Heart right ventricle (tissue), 16 donors: ENCODE results near the gene TM4SF18. TPM values are rescaled to one million over a fixed set of nuclear protein-coding genes. Genes with fewer than 3 reads are reported as not detected.

ENCODE experiments used
- ATAC-seq, 8 donors: fragments of 200-7000 bp; cut with Tn5 transposase; one replicate each; pipeline ENCODE4 v1.9.1; 2020; ENCODE audit warnings: mild to moderate bottlenecking in 8 of 8, moderate library complexity in 8 of 8, moderate number of reproducible peaks in 1 of 8
- DNase-seq, 2 donors: peaks; one replicate each; pipeline ENCODE4 v3.0.0-alpha.2; 2020
- H3K27ac ChIP-seq, 10 donors: fragments of 200-600 bp; sonication (generic) in 2 of 10; one replicate each; pipeline versions ENCODE4 v1.5.0 to v1.8.0; 2020 to 2022; ENCODE audit warnings: mild to moderate bottlenecking in 3 of 10
- H3K27me3 ChIP-seq, 7 donors: fragments of 200-600 bp; one replicate each; pipeline ENCODE4 v1.8.0; 2021 to 2022; ENCODE audit warnings: mild to moderate bottlenecking in 2 of 7
- H3K36me3 ChIP-seq, 9 donors: fragments of 200-600 bp; sonication (generic) in 1 of 9; one replicate each; pipeline versions ENCODE4 v1.5.0 to v1.8.0; 2020 to 2022; ENCODE audit warnings: mild to moderate bottlenecking in 2 of 9
- H3K4me1 ChIP-seq, 9 donors: fragments of 200-600 bp; sonication (generic) in 1 of 9; one replicate each; pipeline versions ENCODE4 v1.5.0 to v1.8.0; 2020 to 2022; ENCODE audit warnings: mild to moderate bottlenecking in 4 of 9
- H3K4me3 ChIP-seq, 10 donors: fragments of 200-600 bp; sonication (generic) in 2 of 10; one replicate each; pipeline versions ENCODE4 v1.5.0 to v1.8.0; 2020 to 2022; ENCODE audit warnings: mild to moderate bottlenecking in 7 of 10, moderate library complexity in 2 of 10
- H3K9me3 ChIP-seq, 11 donors: fragments of 200-600 bp in 10 of 11; sonication (generic) in 2 of 11; one replicate each; pipeline versions ENCODE4 v1.5.0 to v1.8.0; 2013 to 2022; ENCODE audit warnings: mild to moderate bottlenecking in 2 of 11, control low read depth in 1 of 11, moderate library complexity in 1 of 11
- CTCF ChIP-seq, 9 donors: fragments of 200-600 bp; sonication (generic) in 2 of 9; IDR thresholded peaks; one replicate each; pipeline versions ENCODE4 v1.5.0 to v1.8.0; 2021 to 2022; ENCODE audit warnings: antibody characterized with exemption in 9 of 9, mild to moderate bottlenecking in 5 of 9, moderate library complexity in 1 of 9
- WGBS, 2 donors: extraction: QIAGEN DNeasy Blood & Tissue Kit; methylation state at CpG; one replicate each; pipeline ENCODE4 v1.1.7; 2013; ENCODE audit warnings: inconsistent platforms in 1 of 2; 5-methylcytosine and 5-hydroxymethylcytosine counted together
- intact Hi-C, 10 donors: fragments of 100-400 bp; cut with DNase I; formaldehyde crosslinking; loops; one replicate each; pipeline versions ENCODE4 v1.11.1 to v1.14.2; 2022
- polyA plus RNA-seq, 2 donors: library from polyadenylated mRNA; stranded (reverse); fragments of 200-250 nt; gene quantifications; one replicate each; pipeline ENCODE4 v1.2.3, GENCODE V29; 2013
- total RNA-seq, 10 donors: library from RNA; stranded (reverse); fragmentation: NEBNext Ultra II Directional in 3 of 10; extraction: Animal tissue kit (Norgen Biotek cat#: 25700) in 3 of 10; gene quantifications; one replicate each; pipeline versions ENCODE4 v1.2.1 to v1.2.4, GENCODE V29; 2021 to 2023
- donor health status: Arrhythmogenic right ventricular cardiomyopathy.
- donor health status: ischemic (EF 13 %, LVEDD 7.1; RV severe dilation, severe dysfunction).
- donor health status: healthy with polysubstance abuse.
- donor health status: DM: no; HTN: yes; CAD: no.
- donor health status: DM: no; HTN: no; CAD: no.
- donor health status: ischemic (EF 25% LVEDD 6.9; RV normal size, moderate dysfunction).
- donor health status: ischemic (EF 25% LVEDD 5.7; RV mildly dilated, moderate dysfunction).
- donor health status: healthy.
- donor health status: DM: yes; HTN: yes; CAD: no.
- donor health status: Ischemic cardiomyopathy.
- donor health status: ischemic (EF 35%, LVEDD 5.7; RV mildly dilated, moderate dysfunction).
- donor health status: nonischemic (EF 11% LVEDD 7.7; RV severe dilation, severe dysfunction).
- donor health status: DM: yes; HTN: yes; CAD: no.
- donor health status: PGD.
- donor health status: ischemic (EF 29% LVEDD 5.4; RV normal size, mild dysfunction).
- donor health status: nonischemic (EF 23%, LVEDD 6.1; RV moderate dilation, normal function).

TM4SF18 gene
- total and polyA plus RNA-seq, 12 donors, result 4.1 to 21.2 (median 8.8) TPM

DNA sequence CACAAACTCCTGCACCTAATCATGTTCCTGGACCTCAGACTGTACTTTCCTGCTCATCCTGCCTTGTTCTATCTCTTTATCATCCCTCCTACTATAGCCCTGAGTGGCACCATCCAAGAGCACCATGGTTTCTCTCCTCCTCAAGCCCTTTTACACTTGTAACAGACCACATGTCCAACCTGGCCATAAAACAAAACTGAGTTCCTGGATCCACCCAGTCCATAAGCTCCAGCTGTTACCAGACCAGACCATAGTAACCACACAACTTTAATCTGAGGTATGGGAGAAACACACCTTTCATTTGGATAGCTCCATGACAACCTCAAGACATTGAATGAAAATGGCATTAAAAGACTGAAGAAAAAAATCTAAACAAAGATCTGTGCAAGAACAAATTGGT lies 9.1 kb downstream of the TM4SF18 start:
- intact Hi-C loops, result no loop called here
- Histone ChIP-seq H3K4me3 (no peak overlapping the region), H3K36me3 (peaks cover 0 to 38% (median 0%) of the 10 kb centered on the region in 9 donors), H3K27ac (no peak overlapping the region), H3K4me1 (peaks cover 0 to 7% (median 0%) of the 10 kb centered on the region in 9 donors), H3K27me3 (no peaks in the 10 kb centered on the region), H3K9me3 (no peaks in the 10 kb centered on the region)
- DNase-seq (no peak), ATAC-seq (no peak)
- no peak for TF ChIP-seq CTCF (IDR thresholded peaks at IDR 0.05)

GRCh38 chr3:149321640-149322039 lies 11.8 kb downstream of the TM4SF18 start:
- ATAC-seq (no peak), DNase-seq (no peak)
- intact Hi-C loops, result no loop called here
- Histone ChIP-seq H3K36me3 (peaks cover 0 to 36% (median 0%) of the 10 kb centered on the region in 9 donors), H3K4me1 (no peaks in the 10 kb centered on the region), H3K4me3 (no peak overlapping the region), H3K27me3 (no peaks in the 10 kb centered on the region), H3K9me3 (no peaks in the 10 kb centered on the region), H3K27ac (no peak overlapping the region)
- WGBS, 2 donors, result 71 to 78% methylated on average over 2 of the region's 2 CpGs
- TF ChIP-seq CTCF (IDR thresholded peaks at IDR 0.05), result no peak

DNA sequence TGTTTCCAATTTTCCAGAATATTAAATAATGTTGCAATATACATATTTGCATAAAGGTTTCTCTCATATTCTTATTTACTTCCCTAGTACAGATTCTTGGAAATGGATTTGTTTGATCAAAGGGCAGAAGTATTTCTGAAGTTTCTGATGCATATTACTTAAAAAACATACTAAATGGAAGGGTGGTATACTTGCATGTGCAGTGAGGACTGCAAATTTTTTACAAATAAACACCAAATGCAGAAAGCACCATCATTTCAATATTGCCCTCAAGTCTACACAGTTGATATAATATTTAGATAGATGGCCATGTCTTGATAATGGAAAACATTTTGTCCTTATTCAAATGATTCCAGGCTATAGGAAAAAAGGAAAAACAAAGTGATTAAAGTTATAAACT lies 12.3 kb downstream of the TM4SF18 start:
- Histone ChIP-seq H3K9me3 (no peaks in the 10 kb centered on the region), H3K27ac (no peak overlapping the region), H3K27me3 (no peaks in the 10 kb centered on the region), H3K36me3 (peaks cover 0 to 36% (median 0%) of the 10 kb centered on the region in 9 donors), H3K4me3 (no peak overlapping the region), H3K4me1 (peaks cover 0 to 2% (median 0%) of the 10 kb centered on the region in 9 donors)
- intact Hi-C loops, result no loop called here
- DNase-seq (no peak), ATAC-seq (no peak)
- no peak for TF ChIP-seq CTCF (IDR thresholded peaks at IDR 0.05)

- Histone ChIP-seq H3K4me3 (no peak overlapping the region), H3K9me3 (no peaks in the 10 kb centered on the region), H3K4me1 (peaks cover 0 to 8% (median 0%) of the 10 kb centered on the region in 9 donors), H3K27me3 (no peaks in the 10 kb centered on the region), H3K27ac (no peak overlapping the region), H3K36me3 (peaks cover 0 to 34% (median 0%) of the 10 kb centered on the region in 9 donors)
- WGBS, 2 donors, result 89 to 92% methylated on average over 3 of the region's 3 CpGs
- DNase-seq (no peak), ATAC-seq (no peak)
- intact Hi-C loops, result no loop called here
- TF ChIP-seq CTCF (IDR thresholded peaks at IDR 0.05), result no peak
Measured at GRCh38 chr3:149319750-149320149, 13.7 kb downstream of the TM4SF18 start.
